ENCODE measurements around the gene KCNQ1.

DNA sequence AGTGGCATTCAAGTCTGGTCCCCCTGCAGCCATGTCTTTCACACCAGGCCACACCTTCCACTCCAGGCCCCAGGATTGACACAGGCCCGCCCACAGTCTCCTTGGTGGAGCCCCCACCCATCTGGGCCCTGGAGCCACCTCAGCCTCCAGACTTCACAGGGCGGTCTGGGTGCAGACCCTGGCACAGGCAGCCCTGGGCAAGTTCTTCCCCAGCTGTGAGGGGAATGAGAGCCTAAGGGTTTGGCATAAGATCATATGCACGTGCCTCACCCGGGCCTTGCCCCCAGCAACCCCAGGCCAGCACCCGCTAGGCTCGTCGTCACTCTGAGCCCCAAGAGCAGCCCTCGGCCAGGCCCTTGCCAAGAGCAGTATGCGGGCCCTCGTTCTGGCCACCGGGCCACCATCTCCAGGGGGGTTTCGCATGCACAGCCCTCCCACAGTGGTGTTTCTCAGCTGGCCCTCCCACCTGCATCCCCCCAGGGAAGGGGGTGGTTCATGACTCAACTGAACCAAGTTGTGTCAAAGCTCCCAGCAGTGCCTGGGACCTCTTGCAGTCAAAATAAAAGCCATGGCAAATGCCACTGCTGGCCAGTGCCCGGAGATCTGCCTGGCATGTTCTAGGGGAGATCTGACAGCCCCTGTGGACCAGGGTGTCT is 325.4 kb downstream of the KCNQ1 start:
- TF ChIP-seq POLR2AphosphoS5 (IDR thresholded peaks at IDR 0.05): no peak
- no peak for TF ChIP-seq EP300 (IDR thresholded peaks at IDR 0.05)
- TF ChIP-seq, protein P1, sequence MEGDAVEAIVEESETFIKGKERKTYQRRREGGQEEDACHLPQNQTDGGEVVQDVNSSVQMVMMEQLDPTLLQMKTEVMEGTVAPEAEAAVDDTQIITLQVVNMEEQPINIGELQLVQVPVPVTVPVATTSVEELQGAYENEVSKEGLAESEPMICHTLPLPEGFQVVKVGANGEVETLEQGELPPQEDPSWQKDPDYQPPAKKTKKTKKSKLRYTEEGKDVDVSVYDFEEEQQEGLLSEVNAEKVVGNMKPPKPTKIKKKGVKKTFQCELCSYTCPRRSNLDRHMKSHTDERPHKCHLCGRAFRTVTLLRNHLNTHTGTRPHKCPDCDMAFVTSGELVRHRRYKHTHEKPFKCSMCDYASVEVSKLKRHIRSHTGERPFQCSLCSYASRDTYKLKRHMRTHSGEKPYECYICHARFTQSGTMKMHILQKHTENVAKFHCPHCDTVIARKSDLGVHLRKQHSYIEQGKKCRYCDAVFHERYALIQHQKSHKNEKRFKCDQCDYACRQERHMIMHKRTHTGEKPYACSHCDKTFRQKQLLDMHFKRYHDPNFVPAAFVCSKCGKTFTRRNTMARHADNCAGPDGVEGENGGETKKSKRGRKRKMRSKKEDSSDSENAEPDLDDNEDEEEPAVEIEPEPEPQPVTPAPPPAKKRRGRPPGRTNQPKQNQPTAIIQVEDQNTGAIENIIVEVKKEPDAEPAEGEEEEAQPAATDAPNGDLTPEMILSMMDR (IDR thresholded peaks at IDR 0.05): no peak
- TF ChIP-seq POLR2A (IDR thresholded peaks at IDR 0.05): no peak

All from sigmoid colon (tissue), 4 donors.